GM13977 (cell line): ENCODE data around the gene ARHGEF40.

Experiments used
- DNase-seq: peaks from one replicate; pipeline ENCODE4 v3.0.0; 2012; ENCODE audit warnings: low spot score
- CTCF ChIP-seq: IDR thresholded peaks from 2 replicates; pipeline ENCODE4 v1.5.1; 2012; ENCODE audit warnings: mild to moderate bottlenecking, control low read depth; ENCODE audit not compliant: insufficient read depth; ENCODE audit errors: extremely low read depth, missing control alignments
- in situ Hi-C: fragments of 300-500 bp; cut with MboI; formaldehyde crosslinking; loops from one replicate; pipeline ENCODE4 v1.12.0; 2022; ENCODE audit warnings: low sequenced_read_pairs, low pct_unique_long_range_greater_than_20kb, mixed read lengths, inconsistent platforms; ENCODE audit not compliant: unreplicated experiment

ARHGEF40 gene

GRCh38 chr14:21089877-21090193 is 19.7 kb downstream of the ARHGEF40 start:
- no peak for TF ChIP-seq CTCF
- in situ Hi-C loops: no loop called here
- no peak for DNase-seq

- TF ChIP-seq CTCF: peak; percentile 44
- no peak for DNase-seq
- in situ Hi-C loops: no loop called here
Measured at GRCh38 chr14:21090194-21090939, 20.3 kb downstream of the ARHGEF40 start.

GRCh38 chr14:21090940-21091663 is 21.0 kb downstream of the ARHGEF40 start:
- no peak for TF ChIP-seq CTCF
- no peak for DNase-seq
- in situ Hi-C loops: no loop called here

GRCh38 chr14:21091821-21092272 is 21.7 kb downstream of the ARHGEF40 start:
- no peak for TF ChIP-seq CTCF
- in situ Hi-C loops: no loop called here
- no peak for DNase-seq

- peak; percentile 97 for DNase-seq
- TF ChIP-seq CTCF: peak; percentile 100
- in situ Hi-C loops: no loop called here
Measured at GRCh38 chr14:21092273-21093011, 22.3 kb downstream of the ARHGEF40 start.

GRCh38 chr14:21093018-21093417 is 22.9 kb downstream of the ARHGEF40 start:
- no peak for TF ChIP-seq CTCF
- in situ Hi-C loops: no loop called here
- DNase-seq: no peak
